PFSK-1 (cell line): ENCODE measurements around the gene ARL11.

Source experiments
- POLR2AphosphoS5 ChIP-seq: IDR thresholded peaks from 2 replicates; pipeline ENCODE4 v1.6.1; 2012; ENCODE audit warnings: low read depth, mild to moderate bottlenecking, control low read depth, low read length, moderate library complexity
- REST ChIP-seq, 2 experiments: IDR thresholded peaks; 2 replicates each; pipeline versions ENCODE4 v1.6.1 to v1.8.0; 2011 to 2012; ENCODE audit warnings: low read depth in 2 of 2, low read length in 2 of 2, control low read depth in 1 of 2, inconsistent platforms in 1 of 2, mild to moderate bottlenecking in 1 of 2, moderate library complexity in 1 of 2; ENCODE audit not compliant: insufficient read depth in 1 of 2

GRCh38 chr13:49653478-49653877 is 25.2 kb downstream of the ARL11 start:
- no peak for TF ChIP-seq REST (IDR thresholded peaks at IDR 0.05; ENCODE audit: insufficient read depth in 1 of 2, low read depth in 2 of 2, low read length in 2 of 2)
- TF ChIP-seq POLR2AphosphoS5, result no peak
